Activated T-helper 17 cell treated with anti-CD3 and anti-CD28 coated beads, Interleukin-2, amount 50 U/mL, for 72 hours (primary cell): ENCODE results near the gene ZNF619. TPM values are rescaled to one million over a fixed set of nuclear protein-coding genes. Genes with fewer than 3 reads are reported as not detected.
A peak's percentile ranks its signal among the peaks of the same experiment; 100 is the strongest.

ENCODE experiments used
- ATAC-seq: fragments of 150-1000 bp; cut with Tn5 transposase; replicated peaks from 2 replicates; pipeline ENCODE4 v1.10.0; 2021; ENCODE audit warnings: mild to moderate bottlenecking, moderate library complexity
- H3K27ac Mint-ChIP-seq: one replicate; pipeline ENCODE4 v1.8.0; 2022; ENCODE audit warnings: mixed read lengths
- H3K27me3 Mint-ChIP-seq: one replicate; pipeline ENCODE4 v1.8.0; 2022; ENCODE audit warnings: mixed read lengths
- H3K36me3 Mint-ChIP-seq: one replicate; pipeline ENCODE4 v1.8.0; 2022; ENCODE audit warnings: low read depth, mild to moderate bottlenecking, mixed read lengths
- H3K4me1 Mint-ChIP-seq: one replicate; pipeline ENCODE4 v1.8.0; 2022; ENCODE audit warnings: mixed read lengths
- H3K4me3 Mint-ChIP-seq: one replicate; pipeline ENCODE4 v1.8.0; 2022; ENCODE audit warnings: mild to moderate bottlenecking, mixed read lengths
- H3K9me3 Mint-ChIP-seq: one replicate; pipeline ENCODE4 v1.8.0; 2022; ENCODE audit warnings: mixed read lengths
- total RNA-seq, 2 donors: library from RNA; stranded (reverse); gene quantifications; one replicate each; pipeline ENCODE4 v1.2.3, GENCODE V29; 2022

Gene ZNF619
- total RNA-seq, 2 donors from 2014 or later, result 1.5 to 2.5 TPM

DNA sequence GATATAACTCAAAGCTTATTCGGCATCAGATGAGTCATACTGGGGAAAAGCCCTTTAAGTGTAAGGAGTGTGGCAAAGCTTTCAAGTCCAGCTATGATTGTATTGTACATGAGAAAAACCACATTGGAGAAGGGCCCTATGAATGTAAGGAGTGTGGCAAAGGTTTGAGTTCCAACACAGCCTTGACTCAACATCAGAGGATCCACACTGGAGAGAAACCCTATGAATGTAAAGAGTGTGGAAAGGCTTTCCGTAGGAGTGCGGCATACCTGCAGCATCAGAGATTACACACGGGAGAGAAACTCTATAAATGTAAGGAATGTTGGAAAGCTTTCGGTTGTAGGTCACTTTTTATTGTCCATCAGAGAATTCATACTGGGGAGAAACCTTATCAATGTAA lies 55.3 kb downstream of the ZNF619 start:
- peak; percentile 62 for ATAC-seq
- peaks cover 94% of the 10 kb centered on the region for H3K36me3 Mint-ChIP-seq
- H3K4me3 Mint-ChIP-seq, result no peak overlapping the region
- H3K9me3 Mint-ChIP-seq, result peaks cover 7% of the 10 kb centered on the region
- H3K27me3 Mint-ChIP-seq, result no peaks in the 10 kb centered on the region
- peaks cover 5% of the 10 kb centered on the region for H3K4me1 Mint-ChIP-seq
- no peak overlapping the region for H3K27ac Mint-ChIP-seq

DNA sequence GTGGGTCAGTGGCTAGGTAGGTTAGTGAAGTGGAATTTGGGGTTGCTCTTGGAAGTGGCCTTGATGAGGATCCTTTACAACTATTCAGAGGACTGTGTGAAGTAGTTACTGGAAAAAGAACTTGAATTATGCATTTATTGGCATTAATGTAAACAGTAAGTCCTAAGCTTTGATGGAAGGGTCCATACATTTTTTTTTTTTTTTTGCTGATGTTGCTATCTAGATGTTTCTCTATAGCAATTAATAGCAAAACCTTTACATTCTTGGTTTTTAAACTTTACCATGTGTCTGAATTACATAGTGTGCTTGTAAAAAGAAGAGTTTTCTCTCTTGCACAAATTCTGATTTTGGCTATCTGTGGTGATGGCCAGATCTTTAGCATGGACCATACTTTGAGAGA lies 57.4 kb downstream of the ZNF619 start:
- no peaks in the 10 kb centered on the region for H3K4me1 Mint-ChIP-seq
- H3K27ac Mint-ChIP-seq, result no peak overlapping the region
- H3K36me3 Mint-ChIP-seq, result peaks cover 91% of the 10 kb centered on the region
- peaks cover 17% of the 10 kb centered on the region for H3K9me3 Mint-ChIP-seq
- H3K27me3 Mint-ChIP-seq, result no peaks in the 10 kb centered on the region
- no peak overlapping the region for H3K4me3 Mint-ChIP-seq
- no peak for ATAC-seq

Other genes starting within 250 kb of the ZNF619 start
- gene EIF1B, start 167.4 kb upstream of the ZNF619 start, total RNA-seq, result 10 to 100 TPM; 36.3 to 36.8 TPM
- gene ENTPD3, start 89.9 kb upstream of the ZNF619 start, total RNA-seq, result not detected
- 1,000 to 10,000 TPM; 2,493 to 3,227 TPM for gene RPL14, start 19.8 kb upstream of the ZNF619 start, total RNA-seq
- 1 to 10 TPM; 2.3 to 3.6 TPM for gene ZNF620, start 28.9 kb downstream of the ZNF619 start, total RNA-seq
- gene ZNF621, start 47.8 kb downstream of the ZNF619 start, total RNA-seq, result 10 to 100 TPM; 19.1 to 19.9 TPM